HEK293 (cell line): Measurements from ENCODE around the gene DGCR2.
A peak's percentile ranks its signal among the peaks of the same experiment; 100 is the strongest.

ENCODE experiments used
- CTCF ChIA-PET: fragments of 350-600 bp; formaldehyde crosslinking; extraction: SDS; loops from one replicate; lab custom pipeline; 2021; ENCODE audit warnings: antibody characterized with exemption; lab: Yijun Ruan, JAX
- POLR2A ChIA-PET: fragments of 300-600 bp; formaldehyde crosslinking; extraction: SDS; loops from one replicate; lab custom pipeline; 2020; ENCODE audit warnings: antibody characterized with exemption, inconsistent platforms; lab: Yijun Ruan, JAX
- H3K27ac ChIP-seq: fragments of 200-500 bp; sonication (Bioruptor generic); 2 replicates; pipeline ENCODE4 v1.5.1; 2014; ENCODE audit warnings: low read depth, low read length, control low read depth, inconsistent platforms; ENCODE audit errors: extremely low read depth
- H3K36me3 ChIP-seq, 2 experiments: fragments of 200-500 bp in 1 of 2; sonication (Bioruptor generic) in 1 of 2; 1 replicate in 1 of 2; 2 replicates in 1 of 2; pipeline ENCODE4 v1.5.1; 2014 to 2017; ENCODE audit warnings: inconsistent platforms in 2 of 2, low read length in 2 of 2; ENCODE audit not compliant: control insufficient read depth in 2 of 2, insufficient read depth in 1 of 2
- H3K4me1 ChIP-seq: fragments of 200-500 bp; sonication (Bioruptor generic); 2 replicates; pipeline ENCODE4 v1.5.1; 2014; ENCODE audit warnings: mild to moderate bottlenecking, low read length, inconsistent platforms; ENCODE audit not compliant: control insufficient read depth, insufficient read depth
- H3K4me3 ChIP-seq: 2 replicates; pipeline ENCODE4 v1.5.1; 2011; ENCODE audit warnings: low read depth, mild to moderate bottlenecking, control low read depth, low read length, moderate library complexity
- H3K9me3 ChIP-seq: fragments of 200-500 bp; sonication (Bioruptor generic); 2 replicates; pipeline ENCODE4 v1.5.1; 2014; ENCODE audit warnings: low read depth, low read length, inconsistent platforms; ENCODE audit not compliant: control insufficient read depth, insufficient read depth
- BCL11A ChIP-seq: fragments of 450-650 bp; formaldehyde crosslinking; IDR thresholded peaks from 2 replicates; pipeline ENCODE4 v1.5.1; 2016; ENCODE audit warnings: low read depth, missing biosample characterization, missing genetic modification characterization
- BCL11B ChIP-seq: fragments of 450-650 bp; formaldehyde crosslinking; IDR thresholded peaks from 2 replicates; pipeline ENCODE4 v1.5.1; 2016; ENCODE audit warnings: low read depth, missing biosample characterization, missing genetic modification characterization
- BCL6B ChIP-seq: fragments of 450-650 bp; formaldehyde crosslinking; IDR thresholded peaks from 2 replicates; pipeline ENCODE4 v1.5.1; 2017; ENCODE audit warnings: missing biosample characterization, missing genetic modification characterization
- CTCF ChIP-seq: fragments of 450-650 bp; formaldehyde crosslinking; IDR thresholded peaks from 2 replicates; pipeline ENCODE4 v1.5.1; 2016; ENCODE audit warnings: missing biosample characterization, missing genetic modification characterization
- ELK4 ChIP-seq: IDR thresholded peaks from 2 replicates; pipeline ENCODE4 v1.6.1; 2011; ENCODE audit warnings: mild to moderate bottlenecking, low read depth, low read length, borderline replicate concordance
- ZBTB44 ChIP-seq: fragments of 450-650 bp; IDR thresholded peaks from 2 replicates; pipeline ENCODE4 v1.5.1; 2018; ENCODE audit warnings: missing biosample characterization, mild to moderate bottlenecking, missing genetic modification characterization
- ZBTB7A ChIP-seq: fragments of 450-650 bp; formaldehyde crosslinking; IDR thresholded peaks from 2 replicates; pipeline ENCODE4 v1.5.1; 2016; ENCODE audit warnings: low read depth, missing biosample characterization, missing genetic modification characterization
- ZEB2 ChIP-seq: fragments of 450-650 bp; formaldehyde crosslinking; IDR thresholded peaks from 2 replicates; pipeline ENCODE4 v1.5.1; 2016; ENCODE audit warnings: missing biosample characterization, missing genetic modification characterization
- ZNF174 ChIP-seq: fragments of 450-650 bp; formaldehyde crosslinking; IDR thresholded peaks from 2 replicates; pipeline ENCODE4 v1.5.0; 2017; ENCODE audit warnings: missing biosample characterization, mild to moderate bottlenecking, missing genetic modification characterization
- ZNF175 ChIP-seq: fragments of 450-650 bp; formaldehyde crosslinking; IDR thresholded peaks from 2 replicates; pipeline ENCODE4 v1.5.1; 2016; ENCODE audit warnings: missing biosample characterization, missing genetic modification characterization
- ZNF202 ChIP-seq: fragments of 450-650 bp; formaldehyde crosslinking; IDR thresholded peaks from 2 replicates; pipeline ENCODE4 v1.5.1; 2016; ENCODE audit warnings: missing biosample characterization, missing genetic modification characterization, borderline replicate concordance
- ZNF280D ChIP-seq: fragments of 450-650 bp; formaldehyde crosslinking; IDR thresholded peaks from 2 replicates; pipeline ENCODE4 v1.5.1; 2016; ENCODE audit warnings: missing biosample characterization, missing genetic modification characterization
- ZNF624 ChIP-seq: fragments of 450-650 bp; formaldehyde crosslinking; IDR thresholded peaks from 2 replicates; pipeline ENCODE4 v1.5.1; 2017; ENCODE audit warnings: missing biosample characterization, missing genetic modification characterization
- ZNF629 ChIP-seq: fragments of 450-650 bp; formaldehyde crosslinking; IDR thresholded peaks from 2 replicates; pipeline ENCODE4 v1.5.1; 2017; ENCODE audit warnings: missing biosample characterization, missing genetic modification characterization
- ZNF670 ChIP-seq: fragments of 450-650 bp; formaldehyde crosslinking; IDR thresholded peaks from 2 replicates; pipeline ENCODE4 v1.5.1; 2016; ENCODE audit warnings: missing biosample characterization, missing genetic modification characterization, low read depth
- ZNF677 ChIP-seq: fragments of 450-650 bp; IDR thresholded peaks from 2 replicates; pipeline ENCODE4 v1.5.0; 2018; ENCODE audit warnings: missing biosample characterization, mild to moderate bottlenecking, missing genetic modification characterization, moderate library complexity
- ZNF707 ChIP-seq: fragments of 450-650 bp; formaldehyde crosslinking; IDR thresholded peaks from 2 replicates; pipeline ENCODE4 v1.5.1; 2016; ENCODE audit warnings: missing biosample characterization, missing genetic modification characterization

Gene DGCR2

GRCh38 chr22:19169002-19169946 lies 47.1 kb upstream of the DGCR2 start (continued):
- TF ChIP-seq ZNF707 (tag by site-specific recombination) (no peak), ZNF174 (tag by site-specific recombination) (no peak), ZBTB44 (tag by site-specific recombination) (no peak), ZNF202 (tag by site-specific recombination) (no peak), ZNF629 (tag by site-specific recombination) (no peak), BCL6B (tag by site-specific recombination) (no peak), BCL11A (tag by site-specific recombination) (no peak), ZNF280D (tag by site-specific recombination) (no peak), ZNF175 (tag by site-specific recombination) (no peak), ZNF677 (tag by site-specific recombination) (no peak), ZBTB7A (tag by site-specific recombination) (no peak), ZNF624 (no peak), ELK4 (no peak)

GRCh38 chr22:19168088-19168890 lies 46.1 kb upstream of the DGCR2 start:
- no peak overlapping the region for H3K4me3 ChIP-seq
- H3K9me3 ChIP-seq, result no peaks in the 10 kb centered on the region
- no peaks in the 10 kb centered on the region for H3K4me1 ChIP-seq
- H3K27ac ChIP-seq, result no peak overlapping the region
- no peak for TF ChIP-seq ZNF670 (tag by site-specific recombination)
- peak; percentile 68 for TF ChIP-seq CTCF (tag by site-specific recombination)
- peak; percentile 99 for TF ChIP-seq ZEB2
- no peak for TF ChIP-seq BCL11B (tag by site-specific recombination)
- TF ChIP-seq, all 188 proteins: peak for 2
- CTCF ChIA-PET, result interaction anchor here (0.7 to 1.2 kb wide), 5 partner anchors 10 to 276 kb away, joined by 3 read pairs; no protein-coding TSS in a partner anchor
- H3K36me3 ChIP-seq, result peaks cover 0 to 5% of the 10 kb centered on the region in 2 experiments; a peak in 1 of 3 replicates
- POLR2A ChIA-PET, result interaction anchor here (0.7 to 1.5 kb wide), 2 partner anchors 24 to 254 kb away, joined by 3 to 9 read pairs; partner anchors contain the start of gene ESS2
